HG03439 (cell line): Measurements from ENCODE around the gene SHQ1.
A peak's percentile ranks its signal among the peaks of the same experiment; 100 is the strongest.
"Not testable (repeated sequence)": the region's sequence is repeated elsewhere in the genome, so short reads cannot be mapped to it uniquely, and the experiment has no call there.

Source experiments
- ATAC-seq: cut with Tn5 transposase; IDR thresholded peaks from one replicate; pipeline ENCODE4 v1.9.1; 2021; ENCODE audit warnings: mild to moderate bottlenecking, moderate library complexity; ENCODE audit not compliant: unreplicated experiment

The SHQ1 gene

GRCh38 chr3:72754582-72754981 lies 93.7 kb downstream of the SHQ1 start:
- ATAC-seq = no peak

GRCh38 chr3:72753495-72753894 lies 94.8 kb downstream of the SHQ1 start:
- no peak for ATAC-seq

DNA sequence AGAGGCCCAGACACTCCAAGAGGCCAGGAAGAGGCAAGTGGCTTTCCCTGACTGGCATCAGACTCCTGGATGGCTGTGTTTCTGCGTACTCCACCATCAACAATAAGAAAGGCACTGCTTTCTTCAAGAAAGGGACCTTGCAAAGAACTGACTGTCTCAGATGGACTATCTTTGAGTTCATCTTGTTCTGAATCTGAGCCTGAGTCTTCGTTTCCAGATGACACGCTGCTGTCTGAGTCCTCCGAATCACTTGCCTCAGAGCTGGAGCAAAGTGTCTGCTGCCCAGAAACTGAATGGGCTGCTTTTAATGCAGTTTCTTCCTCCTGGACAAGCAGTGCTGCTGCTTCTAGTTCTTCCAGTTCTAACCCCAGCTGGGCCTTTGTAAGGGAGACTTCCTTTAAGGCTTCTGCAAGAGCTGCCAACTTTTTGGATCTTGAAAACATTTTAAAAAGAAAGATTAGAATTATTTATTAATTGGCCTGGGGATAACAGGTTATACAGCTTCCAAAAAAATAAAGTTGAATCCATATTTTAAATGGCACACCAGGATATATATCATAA lies 97.8 kb downstream of the SHQ1 start:
- no peak for ATAC-seq

DNA sequence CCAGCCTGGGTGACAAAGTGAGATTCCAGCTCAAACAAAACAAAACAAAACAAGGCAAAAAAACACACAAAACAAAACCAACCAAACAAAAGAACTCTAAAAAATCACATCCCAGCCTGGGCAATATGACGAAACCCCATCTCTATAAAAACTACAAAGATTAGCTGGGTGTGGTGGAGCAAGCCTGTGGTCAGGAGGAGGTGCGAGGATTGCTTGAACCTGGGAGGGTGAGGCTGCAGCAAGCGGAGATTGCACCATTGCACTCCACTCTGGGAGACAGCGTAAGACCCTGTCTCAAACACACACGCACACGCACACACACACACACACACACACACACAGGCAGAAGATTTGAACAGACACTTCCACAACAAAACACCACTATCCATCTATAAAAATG lies 99.6 kb downstream of the SHQ1 start:
- ATAC-seq = no peak

GRCh38 chr3:72746430-72747411 lies 101.5 kb downstream of the SHQ1 start:
- ATAC-seq = no peak

GRCh38 chr3:72745146-72745999 lies 102.9 kb downstream of the SHQ1 start:
- ATAC-seq = no peak

GRCh38 chr3:72744330-72744729 lies 103.9 kb downstream of the SHQ1 start:
- ATAC-seq = no peak

GRCh38 chr3:72739531-72740466 lies 108.4 kb downstream of the SHQ1 start:
- no peak for ATAC-seq

DNA sequence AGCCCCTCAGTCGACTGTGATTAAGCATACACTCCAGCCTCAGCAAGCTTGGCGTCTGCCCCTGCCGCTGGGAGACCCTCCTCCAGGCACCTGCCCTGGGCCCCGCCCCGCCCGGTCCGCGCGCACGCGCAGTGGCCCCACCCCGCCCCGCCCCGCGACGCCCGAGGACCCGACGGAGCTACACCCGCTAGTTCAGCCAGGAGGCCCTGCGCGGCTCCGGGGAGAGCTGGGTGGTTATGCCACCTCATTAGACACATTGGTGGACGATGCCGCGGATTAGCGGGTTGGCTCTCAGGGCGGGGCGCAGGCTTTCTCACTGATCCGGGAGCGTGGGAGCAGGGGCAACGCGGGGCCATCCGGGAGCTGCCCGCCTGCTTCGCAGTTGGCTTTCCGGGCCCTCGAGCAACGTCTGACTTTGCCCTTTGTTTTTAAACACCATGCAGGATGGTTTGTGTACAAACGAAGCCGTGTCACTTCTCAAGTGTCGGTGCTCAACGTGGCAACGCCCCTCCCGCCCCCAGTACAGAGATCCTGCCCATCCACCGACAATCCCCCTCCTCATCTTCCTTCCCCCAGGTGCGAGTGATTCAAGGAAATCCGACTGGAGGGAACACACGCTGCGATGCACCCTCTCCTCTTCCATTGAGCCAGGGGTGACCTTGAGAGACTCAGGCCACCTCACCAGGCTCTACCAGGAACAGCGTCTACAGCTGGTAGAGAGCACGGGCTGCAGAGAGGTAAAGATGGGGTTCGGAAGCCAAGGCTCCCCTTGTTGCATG lies 109.3 kb downstream of the SHQ1 start:
- ATAC-seq = peak; percentile 54

DNA sequence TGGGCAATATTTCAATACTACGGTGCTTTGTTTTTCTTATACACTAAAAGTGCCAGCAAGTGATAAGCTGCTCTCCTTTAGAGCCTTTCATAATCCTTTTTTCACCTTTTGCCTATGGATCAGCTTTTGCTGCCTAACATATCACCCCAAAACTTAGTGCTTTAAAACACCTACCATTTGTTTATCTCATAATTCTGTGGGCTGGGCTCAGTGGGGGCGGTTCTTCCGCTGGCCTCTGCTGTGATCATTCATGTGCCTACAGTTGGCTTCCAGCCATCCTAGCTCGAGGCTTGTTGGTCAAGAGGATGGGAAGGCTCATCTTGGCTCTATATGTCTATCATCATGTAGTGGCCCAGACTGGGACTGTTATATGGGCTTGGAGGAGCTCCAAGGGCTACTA lies 113.2 kb downstream of the SHQ1 start:
- ATAC-seq = not testable (repeated sequence)

DNA sequence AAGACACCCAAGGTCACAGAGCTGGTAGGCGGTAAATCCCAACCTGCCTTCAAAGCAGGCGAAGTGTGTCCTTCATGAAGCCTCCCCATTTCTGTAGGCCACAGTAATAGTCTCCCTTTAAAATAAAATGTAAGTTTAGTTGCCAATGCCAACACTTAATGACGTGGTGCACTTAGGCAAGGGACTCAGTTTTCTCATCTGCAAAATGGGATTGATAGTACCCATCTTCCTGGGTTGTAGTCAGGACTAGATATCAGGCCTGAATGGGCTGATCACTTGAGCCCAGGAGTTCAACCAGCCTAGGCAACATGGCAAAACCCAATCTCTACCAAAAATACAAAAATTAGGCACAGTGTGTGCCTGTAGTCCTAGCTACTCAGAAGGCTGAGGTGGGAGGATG lies 114.6 kb downstream of the SHQ1 start:
- ATAC-seq = no peak

GRCh38 chr3:72732666-72733345 lies 115.4 kb downstream of the SHQ1 start:
- ATAC-seq = not testable (repeated sequence)

- no peak for ATAC-seq
Measured at GRCh38 chr3:72728958-72729467, 119.2 kb downstream of the SHQ1 start.

DNA sequence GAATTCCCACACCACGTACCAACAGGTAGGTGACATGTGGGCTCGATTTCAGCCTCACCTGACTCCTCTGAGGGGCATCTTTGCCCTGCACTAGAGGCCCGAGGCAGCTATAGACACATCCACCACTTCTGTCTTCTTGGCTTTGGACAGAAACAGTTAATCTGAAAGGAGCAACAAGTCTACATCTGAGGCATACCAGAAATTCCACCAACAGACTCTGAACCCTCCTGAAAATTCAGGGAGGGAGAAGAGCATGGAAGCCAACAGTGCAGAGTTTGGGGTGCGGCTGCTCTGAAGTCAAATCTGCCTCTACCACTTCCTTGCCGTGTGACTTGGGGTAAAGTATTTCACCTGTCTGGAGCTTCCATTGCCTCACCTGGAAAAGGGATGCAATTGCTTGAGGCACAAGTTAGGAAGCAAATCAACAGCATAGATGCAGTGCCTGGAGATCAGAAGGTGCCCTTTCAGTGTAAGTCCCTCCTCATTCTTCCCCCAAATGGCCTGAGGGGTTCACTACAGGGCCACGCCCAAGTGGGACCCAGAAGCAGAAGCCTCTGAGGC lies 119.8 kb downstream of the SHQ1 start:
- no peak for ATAC-seq

- ATAC-seq = no peak
Measured at GRCh38 chr3:72727726-72728125, 120.5 kb downstream of the SHQ1 start.

GRCh38 chr3:72727172-72727571 lies 121.1 kb downstream of the SHQ1 start:
- ATAC-seq = no peak

DNA sequence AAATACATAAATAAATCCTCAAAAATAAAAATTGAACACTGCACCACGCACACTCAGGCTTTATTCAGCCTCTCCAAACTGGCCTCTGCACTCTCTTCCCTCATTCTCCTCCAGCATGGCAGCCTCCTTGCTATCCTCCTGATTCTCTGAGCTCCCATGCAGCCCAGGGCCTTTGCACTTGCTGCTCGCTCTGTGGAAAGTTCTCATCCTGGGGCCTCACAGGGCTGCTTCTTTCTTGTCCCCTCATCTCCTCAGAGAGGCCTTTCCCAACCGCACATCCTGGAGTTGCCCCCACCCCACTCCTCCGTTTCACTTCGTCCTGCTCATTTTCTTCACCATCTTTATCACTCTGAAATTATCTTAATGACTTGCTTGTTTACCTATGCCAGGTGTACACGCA lies 123.0 kb downstream of the SHQ1 start:
- ATAC-seq = no peak

DNA sequence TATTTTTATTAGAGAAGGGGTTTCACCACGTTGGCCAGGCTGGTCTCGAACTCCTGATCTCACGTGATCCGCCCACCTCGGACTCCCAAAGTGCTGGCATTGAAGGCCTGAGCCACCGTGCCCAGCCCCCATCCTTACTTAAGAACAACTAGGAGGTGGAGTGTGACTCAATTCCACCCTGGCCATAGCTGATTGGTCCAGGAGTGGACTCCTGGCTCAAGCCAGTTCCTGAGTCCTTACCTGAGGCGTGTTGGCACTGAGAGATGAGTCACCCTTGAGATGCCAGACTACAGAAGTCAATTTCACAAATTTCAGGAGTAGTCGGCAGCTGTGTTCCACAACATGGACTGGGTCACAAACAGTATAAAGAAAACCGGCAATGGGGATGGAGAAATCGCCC lies 124.2 kb downstream of the SHQ1 start:
- ATAC-seq = no peak
